Islet precursor cell (in vitro differentiated cells): ENCODE measurements around the gene GGTLC1.
"Not testable (repeated sequence)": the region's sequence is repeated elsewhere in the genome, so short reads cannot be mapped to it uniquely, and the experiment has no call there.

Source experiments
- DNase-seq: peaks from one replicate; pipeline ENCODE4 v3.0.0-alpha.2; 2018

Gene GGTLC1

GRCh38 chr20:23994001-23994633 lies 5.5 kb upstream of the GGTLC1 start:
- DNase-seq = not testable (repeated sequence)

- not testable (repeated sequence) for DNase-seq
Observed at GRCh38 chr20:23993440-23993839, 4.9 kb upstream of the GGTLC1 start.

GRCh38 chr20:23990296-23990695 lies 1.7 kb upstream of the GGTLC1 start:
- DNase-seq = not testable (repeated sequence)

GRCh38 chr20:23988966-23989365 lies 387 bp upstream of the GGTLC1 start:
- DNase-seq = peak; percentile 24

GRCh38 chr20:23986716-23987115 lies 1.9 kb downstream of the GGTLC1 start:
- peak; percentile 46 for DNase-seq

GRCh38 chr20:23986310-23986709 lies 2.3 kb downstream of the GGTLC1 start:
- DNase-seq = peak; percentile 36

GRCh38 chr20:23985790-23986225 lies 2.8 kb downstream of the GGTLC1 start:
- peak; percentile 24 for DNase-seq

- DNase-seq = not testable (repeated sequence)
Observed at GRCh38 chr20:23985066-23985789, 3.4 kb downstream of the GGTLC1 start.

- not testable (repeated sequence) for DNase-seq
Observed at GRCh38 chr20:23984476-23985023, 4.0 kb downstream of the GGTLC1 start.

GRCh38 chr20:23982112-23983018 lies 6.2 kb downstream of the GGTLC1 start:
- DNase-seq = not testable (repeated sequence)

- not testable (repeated sequence) for DNase-seq
Observed at GRCh38 chr20:23981526-23981925, 7.1 kb downstream of the GGTLC1 start.

- DNase-seq = not testable (repeated sequence)
Observed at GRCh38 chr20:23981014-23981413, 7.6 kb downstream of the GGTLC1 start.

GRCh38 chr20:23979899-23980811 lies 8.4 kb downstream of the GGTLC1 start:
- DNase-seq = not testable (repeated sequence)

GRCh38 chr20:23979380-23979779 lies 9.2 kb downstream of the GGTLC1 start:
- not testable (repeated sequence) for DNase-seq

- DNase-seq = not testable (repeated sequence)
Observed at GRCh38 chr20:23978457-23978856, 10.1 kb downstream of the GGTLC1 start.

GRCh38 chr20:23974966-23975365 lies 13.6 kb downstream of the GGTLC1 start:
- DNase-seq = no peak

- no peak for DNase-seq
Observed at GRCh38 chr20:23971310-23971709, 17.3 kb downstream of the GGTLC1 start.

GRCh38 chr20:23970049-23970448 lies 18.5 kb downstream of the GGTLC1 start:
- no peak for DNase-seq

GRCh38 chr20:23967616-23967979 lies 21.0 kb downstream of the GGTLC1 start:
- DNase-seq = no peak

GRCh38 chr20:23966927-23967615 lies 21.5 kb downstream of the GGTLC1 start:
- no peak for DNase-seq

- DNase-seq = no peak
Observed at GRCh38 chr20:23966298-23966697, 22.3 kb downstream of the GGTLC1 start.
